Measurements from ENCODE around the gene IL20RB.

IL20RB gene

DNA sequence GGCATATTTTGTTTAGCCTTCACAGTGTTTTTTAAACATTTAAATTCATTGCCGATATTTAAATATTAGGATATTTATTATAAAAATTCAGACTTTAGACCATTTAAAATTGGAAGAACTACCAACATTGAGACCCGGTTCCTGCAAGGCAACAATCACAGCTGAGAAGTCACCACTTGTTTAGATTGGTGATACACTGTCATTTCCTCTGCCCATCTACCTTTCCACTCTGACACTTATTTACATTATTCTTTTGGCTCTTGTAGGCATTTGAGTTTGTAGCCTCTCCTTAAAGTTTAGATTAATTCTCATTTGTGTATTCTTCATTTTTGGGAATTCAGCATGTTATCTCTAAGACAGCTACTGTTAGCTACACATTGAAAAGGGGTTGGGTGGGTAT lies 10.3 kb upstream of the IL20RB start:
- DNase-seq: no peak
- H3K4me3 ChIP-seq (ENCODE audit: low read depth, low read length): no peak overlapping the region
- H3K36me3 ChIP-seq: peaks cover 8% of the 10 kb centered on the region; the same call in 1 of the 2 replicates
- no peak overlapping the region for H3K27ac ChIP-seq
- TF ChIP-seq, protein P1, sequence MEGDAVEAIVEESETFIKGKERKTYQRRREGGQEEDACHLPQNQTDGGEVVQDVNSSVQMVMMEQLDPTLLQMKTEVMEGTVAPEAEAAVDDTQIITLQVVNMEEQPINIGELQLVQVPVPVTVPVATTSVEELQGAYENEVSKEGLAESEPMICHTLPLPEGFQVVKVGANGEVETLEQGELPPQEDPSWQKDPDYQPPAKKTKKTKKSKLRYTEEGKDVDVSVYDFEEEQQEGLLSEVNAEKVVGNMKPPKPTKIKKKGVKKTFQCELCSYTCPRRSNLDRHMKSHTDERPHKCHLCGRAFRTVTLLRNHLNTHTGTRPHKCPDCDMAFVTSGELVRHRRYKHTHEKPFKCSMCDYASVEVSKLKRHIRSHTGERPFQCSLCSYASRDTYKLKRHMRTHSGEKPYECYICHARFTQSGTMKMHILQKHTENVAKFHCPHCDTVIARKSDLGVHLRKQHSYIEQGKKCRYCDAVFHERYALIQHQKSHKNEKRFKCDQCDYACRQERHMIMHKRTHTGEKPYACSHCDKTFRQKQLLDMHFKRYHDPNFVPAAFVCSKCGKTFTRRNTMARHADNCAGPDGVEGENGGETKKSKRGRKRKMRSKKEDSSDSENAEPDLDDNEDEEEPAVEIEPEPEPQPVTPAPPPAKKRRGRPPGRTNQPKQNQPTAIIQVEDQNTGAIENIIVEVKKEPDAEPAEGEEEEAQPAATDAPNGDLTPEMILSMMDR (IDR thresholded peaks at IDR 0.05; ENCODE audit: low read depth, low read length): no peak
- no peaks in the 10 kb centered on the region for H3K27me3 ChIP-seq (ENCODE audit: insufficient read depth, low read depth, severe bottlenecking)
- no peaks in the 10 kb centered on the region for H3K9me3 ChIP-seq (ENCODE audit: severe bottlenecking)

DNA sequence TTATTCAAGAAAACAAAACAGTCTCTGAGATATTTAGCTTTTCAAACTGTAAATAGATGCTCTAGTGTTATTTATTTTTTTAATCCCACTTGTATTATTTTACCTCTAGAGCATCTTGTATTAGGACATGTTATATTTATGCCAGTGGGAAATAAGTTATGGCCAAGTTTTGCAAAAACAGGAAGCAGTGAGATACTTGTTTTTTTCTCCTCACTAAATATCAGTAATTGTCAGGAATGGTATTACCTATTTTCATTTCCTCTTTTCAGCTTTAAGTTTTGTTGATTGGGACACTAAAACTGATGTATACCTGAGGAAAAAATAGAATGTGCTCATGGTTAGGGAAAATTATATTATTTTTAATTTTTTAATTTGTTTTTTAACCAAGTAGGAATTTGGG lies 8.6 kb upstream of the IL20RB start:
- Histone ChIP-seq H3K27ac (no peak overlapping the region), H3K27me3 (ENCODE audit: insufficient read depth, low read depth, severe bottlenecking) (no peaks in the 10 kb centered on the region), H3K4me3 (ENCODE audit: low read depth, low read length) (no peak overlapping the region), H3K9me3 (ENCODE audit: severe bottlenecking) (no peaks in the 10 kb centered on the region), H3K36me3 (peaks cover 8% of the 10 kb centered on the region; the same call in 1 of the 2 replicates)
- TF ChIP-seq, protein P1 (IDR thresholded peaks at IDR 0.05; ENCODE audit: low read depth, low read length): no peak
- DNase-seq: no peak

DNA sequence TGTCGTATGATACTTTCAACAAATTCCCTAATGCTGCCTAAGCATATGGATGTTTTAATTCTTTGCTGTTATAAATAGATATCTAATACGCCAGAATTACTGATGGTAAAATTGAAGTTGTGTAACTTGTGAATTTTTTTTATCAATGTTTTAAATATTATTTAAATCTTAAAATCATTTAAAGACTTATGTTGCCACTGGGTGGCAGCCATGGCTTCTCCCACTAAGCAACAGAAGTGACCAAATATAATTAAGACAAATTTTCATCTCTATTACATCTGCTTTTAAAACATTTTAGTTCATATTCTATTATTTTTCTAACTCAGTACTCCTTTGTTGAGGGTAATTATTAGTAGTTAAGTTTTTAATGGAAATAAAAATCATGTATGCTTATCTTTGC lies 8.1 kb upstream of the IL20RB start:
- TF ChIP-seq, protein P1 (IDR thresholded peaks at IDR 0.05; ENCODE audit: low read depth, low read length): no peak
- Histone ChIP-seq H3K27ac (no peak overlapping the region), H3K27me3 (ENCODE audit: insufficient read depth, low read depth, severe bottlenecking) (no peaks in the 10 kb centered on the region), H3K9me3 (ENCODE audit: severe bottlenecking) (no peaks in the 10 kb centered on the region), H3K4me3 (ENCODE audit: low read depth, low read length) (no peak overlapping the region), H3K36me3 (peaks cover 8% of the 10 kb centered on the region; the same call in 1 of the 2 replicates)
- DNase-seq: no peak

DNA sequence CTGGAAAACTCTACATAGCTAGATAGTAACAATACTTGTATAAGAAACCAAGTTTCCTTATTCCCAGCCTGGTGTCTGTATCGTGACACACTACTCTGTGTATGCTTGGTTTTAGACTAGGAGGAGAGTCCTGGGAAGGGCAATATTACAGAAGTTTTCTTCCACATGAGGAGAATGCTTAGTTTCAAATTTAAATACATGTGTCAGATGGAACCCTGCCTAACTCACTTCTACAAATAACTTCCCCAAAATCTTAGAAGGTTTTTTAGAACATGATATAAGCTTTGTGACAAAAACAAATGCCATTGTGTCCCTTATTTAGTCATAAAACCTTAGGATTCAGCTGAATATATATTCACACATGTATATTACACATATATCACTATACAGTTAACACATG lies 7.2 kb upstream of the IL20RB start:
- TF ChIP-seq, protein P1 (IDR thresholded peaks at IDR 0.05; ENCODE audit: low read depth, low read length): no peak
- no peak overlapping the region for H3K27ac ChIP-seq

DNA sequence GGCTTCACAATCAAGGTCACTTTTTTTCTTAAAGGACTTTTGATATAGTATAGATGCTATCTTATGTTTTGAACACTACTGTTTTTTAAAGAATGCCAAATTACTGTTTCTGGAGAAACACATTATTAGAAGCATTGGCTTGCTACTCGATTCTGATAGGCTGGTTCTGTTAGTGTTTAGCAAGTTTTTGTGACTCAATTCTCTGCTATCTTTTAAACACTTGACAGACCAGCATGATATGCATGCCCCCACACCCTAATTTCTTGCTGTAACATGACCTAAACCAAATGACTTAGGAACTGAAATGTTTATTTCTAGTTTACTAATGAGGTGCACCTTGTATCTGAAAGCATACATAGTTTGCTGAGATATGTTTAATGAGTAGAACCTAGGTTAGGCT lies 5.5 kb upstream of the IL20RB start:
- TF ChIP-seq, protein P1 (IDR thresholded peaks at IDR 0.05; ENCODE audit: low read depth, low read length): no peak
- Histone ChIP-seq H3K36me3 (no peaks in the 10 kb centered on the region), H3K27me3 (ENCODE audit: insufficient read depth, low read depth, severe bottlenecking) (no peaks in the 10 kb centered on the region), H3K27ac (no peak overlapping the region), H3K9me3 (ENCODE audit: severe bottlenecking) (no peaks in the 10 kb centered on the region), H3K4me3 (ENCODE audit: low read depth, low read length) (no peak overlapping the region)
- DNase-seq: no peak

More for the DNA sequence above, 7.2 kb upstream of the IL20RB start:
- Histone ChIP-seq H3K27me3 (ENCODE audit: insufficient read depth, low read depth, severe bottlenecking) (no peaks in the 10 kb centered on the region), H3K4me3 (ENCODE audit: low read depth, low read length) (no peak overlapping the region), H3K36me3 (peaks cover 7% of the 10 kb centered on the region; the same call in 1 of the 2 replicates), H3K9me3 (ENCODE audit: severe bottlenecking) (no peaks in the 10 kb centered on the region)
- DNase-seq: no peak

DNA sequence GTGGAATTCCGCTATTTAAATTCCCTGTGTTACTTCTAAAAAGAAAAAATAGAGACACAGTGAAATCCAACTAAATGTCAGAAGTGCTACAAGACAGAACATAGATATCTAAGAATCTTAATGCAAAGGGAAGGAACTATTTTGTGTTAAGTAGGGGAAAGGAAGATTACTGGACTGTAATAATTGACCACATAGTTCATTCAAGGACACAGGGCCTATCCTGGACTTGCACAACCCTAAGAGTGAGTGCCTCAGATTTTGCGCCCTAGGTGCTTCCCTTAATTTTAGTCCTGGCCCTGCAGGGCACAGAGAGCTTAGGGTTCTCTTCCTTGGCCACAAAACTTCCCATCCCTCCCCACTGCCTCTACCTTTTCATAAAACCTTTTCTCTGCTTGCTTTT lies 3.5 kb upstream of the IL20RB start:
- no peak overlapping the region for H3K27ac ChIP-seq
- no peaks in the 10 kb centered on the region for H3K9me3 ChIP-seq (ENCODE audit: severe bottlenecking)
- H3K36me3 ChIP-seq: no peaks in the 10 kb centered on the region
- TF ChIP-seq, protein P1 (IDR thresholded peaks at IDR 0.05; ENCODE audit: low read depth, low read length): no peak
- no peak overlapping the region for H3K4me3 ChIP-seq (ENCODE audit: low read depth, low read length)
- DNase-seq: no peak
- no peaks in the 10 kb centered on the region for H3K27me3 ChIP-seq (ENCODE audit: insufficient read depth, low read depth, severe bottlenecking)

All from WERI-Rb-1 (cell line).